HepG2 (cell line): ENCODE results near the gene SRSF11. TPM values are rescaled to one million over a fixed set of nuclear protein-coding genes. Genes with fewer than 3 reads are reported as not detected.
A peak's percentile ranks its signal among the peaks of the same experiment; 100 is the strongest.

Source experiments
- ATAC-seq: fragments of 200-7000 bp; cut with Tn5 transposase; 3 replicates; pipeline ENCODE4 v1.9.1; 2020; ENCODE audit warnings: mild to moderate bottlenecking, moderate library complexity
- BruUV-seq: library from RNA; stranded (reverse); fragments of 400-500 nt; replicated peaks from 2 replicates; lab custom pipeline; 2021; lab: Mats Ljungman, UMichigan
- CTCF ChIA-PET: fragments of 300-600 bp; formaldehyde crosslinking; extraction: SDS; loops from one replicate; lab custom pipeline; 2021; ENCODE audit warnings: low total read pairs, inconsistent platforms, low intra/inter-chr PET ratio; lab: Yijun Ruan, JAX
- POLR2A ChIA-PET: fragments of 350-600 bp; sonication (Branson Sonifier 250); formaldehyde crosslinking; loops from one replicate; lab custom pipeline; 2020; ENCODE audit warnings: antibody characterized with exemption, inconsistent platforms; lab: Yijun Ruan, JAX
- DNase-seq: peaks from one replicate; pipeline ENCODE4 v3.0.0-alpha.2; 2015; ENCODE audit warnings: low spot score
- FAIRE-seq: peaks from 3 replicates; lab custom pipeline; 2011; peaks lifted over from hg19 to GRCh38; lab: Jason Lieb, UNC
- H2AFZ ChIP-seq: one replicate; pipeline ENCODE4 v1.6.1; 2011; ENCODE audit warnings: low read length, inconsistent platforms
- H3K27ac ChIP-seq: fragments of 300-600 bp; 3 replicates; pipeline ENCODE4 v1.8.0; 2011; ENCODE audit warnings: mixed run types, mild to moderate bottlenecking, mixed read lengths, low read length, inconsistent platforms; ENCODE audit not compliant: insufficient read depth; ENCODE audit errors: extremely low read length
- H3K27me3 ChIP-seq, 2 experiments: fragments of 200-600 bp in 1 of 2; 2 replicates in 1 of 2; 3 replicates in 1 of 2; pipeline versions ENCODE4 v1.6.0 to v1.8.0; 2011; ENCODE audit warnings: low read length in 2 of 2, mild to moderate bottlenecking in 2 of 2, moderate library complexity in 2 of 2, inconsistent platforms in 1 of 2; ENCODE audit not compliant: insufficient read depth in 2 of 2, control insufficient read depth in 1 of 2
- H3K36me3 ChIP-seq, 2 experiments: fragments of 200-600 bp in 1 of 2; replicated peaks in 1 of 2; 2 replicates in 1 of 2; 3 replicates in 1 of 2; pipeline versions ENCODE4 v1.5.1 to v1.8.0; 2011; ENCODE audit warnings: low read length in 2 of 2, inconsistent platforms in 1 of 2; ENCODE audit not compliant: insufficient read depth in 2 of 2, control insufficient read depth in 1 of 2
- H3K4me1 ChIP-seq: 2 replicates; pipeline ENCODE4 v1.5.1; 2012; ENCODE audit warnings: low read length, inconsistent platforms; ENCODE audit not compliant: insufficient read depth
- H3K4me2 ChIP-seq: 2 replicates; pipeline ENCODE4 v1.6.0; 2011; ENCODE audit warnings: low read depth, low read length, inconsistent platforms
- H3K4me3 ChIP-seq, 3 experiments: fragments of 200-600 bp in 1 of 3; sonication (generic), shearing (Covaris generic) in 1 of 3; replicated peaks in 1 of 3; 2 replicates each; pipeline ENCODE4 v1.5.1; 2011 to 2016; ENCODE audit warnings: low read length in 3 of 3, inconsistent platforms in 2 of 3, low read depth in 2 of 3, mild to moderate bottlenecking in 2 of 3, control low read depth in 1 of 3, mixed read lengths in 1 of 3; ENCODE audit not compliant: insufficient read depth in 1 of 3
- H3K79me2 ChIP-seq: one replicate; pipeline ENCODE4 v1.6.1; 2011; ENCODE audit warnings: low read length, inconsistent platforms; ENCODE audit not compliant: insufficient read depth
- H3K9ac ChIP-seq: 2 replicates; pipeline ENCODE4 v1.6.0; 2011; ENCODE audit warnings: mild to moderate bottlenecking, low read depth, low read length, inconsistent platforms; ENCODE audit not compliant: insufficient read depth
- H3K9me3 ChIP-seq: 2 replicates; pipeline ENCODE4 v1.5.1; 2012; ENCODE audit warnings: mild to moderate bottlenecking, low read length
- H4K20me1 ChIP-seq: 2 replicates; pipeline ENCODE4 v1.6.0; 2011; ENCODE audit warnings: inconsistent platforms, mild to moderate bottlenecking, low read length, moderate library complexity; ENCODE audit not compliant: insufficient read depth
- NCOR1 ChIP-seq: fragments of 200-600 bp; sonication (generic); IDR thresholded peaks from 2 replicates; pipeline ENCODE4 v1.7.0; 2017; ENCODE audit warnings: antibody characterized with exemption, low read length, borderline replicate concordance
- NFIB ChIP-seq: sonication (generic); formaldehyde crosslinking; IDR thresholded peaks from 2 replicates; pipeline ENCODE4 v1.9.0; 2021; ENCODE audit warnings: missing genetic modification reagents, mild to moderate bottlenecking, borderline replicate concordance
- PTBP1 ChIP-seq: fragments of 200-400 bp; formaldehyde crosslinking; IDR thresholded peaks from 2 replicates; pipeline ENCODE4 v1.6.1; 2018; ENCODE audit warnings: low read length, low read depth; ENCODE audit not compliant: poor library complexity, severe bottlenecking
- TOE1 ChIP-seq: sonication (generic); formaldehyde crosslinking; IDR thresholded peaks from 2 replicates; pipeline ENCODE4 v1.4.0; 2020; ENCODE audit warnings: mild to moderate bottlenecking, missing genetic modification reagents
- ZMYM4 ChIP-seq: sonication (generic); formaldehyde crosslinking; IDR thresholded peaks from 2 replicates; pipeline ENCODE4 v1.8.1; 2023; ENCODE audit warnings: mild to moderate bottlenecking, missing genetic modification reagents
- ZNF460 ChIP-seq: sonication (generic); formaldehyde crosslinking; IDR thresholded peaks from 2 replicates; pipeline ENCODE4 v1.5.1; 2020; ENCODE audit warnings: missing genetic modification reagents, mild to moderate bottlenecking, borderline replicate concordance
- WGBS: methylation state at CpG from one replicate; pipeline ENCODE4 v1.1.6; 2017; ENCODE audit warnings: low lambda C conversion rate; 5-methylcytosine and 5-hydroxymethylcytosine counted together
- in situ Hi-C: cut with HindIII; loops from 2 replicates; pipeline ENCODE4 v1.10.0; 2017; ENCODE audit warnings: low pct_unique_long_range_greater_than_20kb; ENCODE audit not compliant: extremely low pct_ligation_motif_present
- intact Hi-C: fragments of 100-400 bp; cut with micrococcal nuclease; formaldehyde crosslinking; loops from one replicate; pipeline ENCODE4 v1.10.0; 2022; ENCODE audit not compliant: unreplicated experiment
- polyA plus RNA-seq, 8 experiments: library from polyadenylated mRNA; depleted of rRNA in 3 of 8; stranded (reverse) in 7 of 8; unstranded in 1 of 8; fragments of >200 nt; fragmentation: Illumina TruSeq in 4 of 8; extraction: Trizol in 4 of 8; gene quantifications; 2 replicates each; pipeline versions ENCODE4 v1.2.1 to v1.2.3, GENCODE V29; 2011 to 2016; ENCODE audit warnings: low read depth in 4 of 8, missing spikeins in 1 of 8, mixed read lengths in 1 of 8; ENCODE audit not compliant: insufficient read depth in 1 of 8
- total RNA-seq, 5 experiments: library from RNA; depleted of rRNA; stranded (reverse); fragments of >200 nt; fragmentation: Illumina TruSeq; extraction: Trizol; gene quantifications; 2 replicates each; pipeline ENCODE4 v1.2.3, GENCODE V29; 2016; ENCODE audit warnings: low read depth in 1 of 5
- TF ChIP-seq, protein P1 (sequence below): sonication (generic); formaldehyde crosslinking; IDR thresholded peaks from 2 replicates; pipeline ENCODE4 v1.4.0; 2020; ENCODE audit warnings: missing genetic modification reagents
- TF ChIP-seq, protein P2 (sequence below): sonication (generic); formaldehyde crosslinking; IDR thresholded peaks from 2 replicates; pipeline ENCODE4 v1.8.1; 2023; ENCODE audit warnings: missing genetic modification reagents, mild to moderate bottlenecking, borderline replicate concordance

SRSF11 gene
- total and polyA plus RNA-seq, 2 of the 13 experiments (the other 11 are each of a cell fraction or from before 2014, with no cell fraction given): 118 to 381 TPM

DNA sequence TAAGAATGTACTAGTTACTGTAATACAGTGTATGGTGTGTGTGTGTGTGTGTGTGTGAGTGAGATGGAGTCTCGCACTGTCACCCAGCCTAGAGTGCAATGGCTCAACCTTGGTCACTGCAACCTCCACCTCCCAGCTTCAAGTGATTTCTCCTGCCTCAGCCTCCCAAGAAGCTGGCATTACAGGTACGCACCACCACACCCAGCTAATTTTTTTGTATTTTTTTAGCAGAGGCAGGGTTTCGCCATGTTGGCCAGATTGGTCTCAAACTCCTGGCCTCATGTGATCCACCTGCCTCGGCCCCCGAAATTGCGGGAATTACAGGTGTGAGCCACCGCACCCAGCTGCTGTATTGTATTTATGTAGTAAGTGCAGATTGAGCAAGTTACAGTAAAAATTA lies 12.9 kb upstream of the SRSF11 start (continued):
- TF ChIP-seq, protein P1, sequence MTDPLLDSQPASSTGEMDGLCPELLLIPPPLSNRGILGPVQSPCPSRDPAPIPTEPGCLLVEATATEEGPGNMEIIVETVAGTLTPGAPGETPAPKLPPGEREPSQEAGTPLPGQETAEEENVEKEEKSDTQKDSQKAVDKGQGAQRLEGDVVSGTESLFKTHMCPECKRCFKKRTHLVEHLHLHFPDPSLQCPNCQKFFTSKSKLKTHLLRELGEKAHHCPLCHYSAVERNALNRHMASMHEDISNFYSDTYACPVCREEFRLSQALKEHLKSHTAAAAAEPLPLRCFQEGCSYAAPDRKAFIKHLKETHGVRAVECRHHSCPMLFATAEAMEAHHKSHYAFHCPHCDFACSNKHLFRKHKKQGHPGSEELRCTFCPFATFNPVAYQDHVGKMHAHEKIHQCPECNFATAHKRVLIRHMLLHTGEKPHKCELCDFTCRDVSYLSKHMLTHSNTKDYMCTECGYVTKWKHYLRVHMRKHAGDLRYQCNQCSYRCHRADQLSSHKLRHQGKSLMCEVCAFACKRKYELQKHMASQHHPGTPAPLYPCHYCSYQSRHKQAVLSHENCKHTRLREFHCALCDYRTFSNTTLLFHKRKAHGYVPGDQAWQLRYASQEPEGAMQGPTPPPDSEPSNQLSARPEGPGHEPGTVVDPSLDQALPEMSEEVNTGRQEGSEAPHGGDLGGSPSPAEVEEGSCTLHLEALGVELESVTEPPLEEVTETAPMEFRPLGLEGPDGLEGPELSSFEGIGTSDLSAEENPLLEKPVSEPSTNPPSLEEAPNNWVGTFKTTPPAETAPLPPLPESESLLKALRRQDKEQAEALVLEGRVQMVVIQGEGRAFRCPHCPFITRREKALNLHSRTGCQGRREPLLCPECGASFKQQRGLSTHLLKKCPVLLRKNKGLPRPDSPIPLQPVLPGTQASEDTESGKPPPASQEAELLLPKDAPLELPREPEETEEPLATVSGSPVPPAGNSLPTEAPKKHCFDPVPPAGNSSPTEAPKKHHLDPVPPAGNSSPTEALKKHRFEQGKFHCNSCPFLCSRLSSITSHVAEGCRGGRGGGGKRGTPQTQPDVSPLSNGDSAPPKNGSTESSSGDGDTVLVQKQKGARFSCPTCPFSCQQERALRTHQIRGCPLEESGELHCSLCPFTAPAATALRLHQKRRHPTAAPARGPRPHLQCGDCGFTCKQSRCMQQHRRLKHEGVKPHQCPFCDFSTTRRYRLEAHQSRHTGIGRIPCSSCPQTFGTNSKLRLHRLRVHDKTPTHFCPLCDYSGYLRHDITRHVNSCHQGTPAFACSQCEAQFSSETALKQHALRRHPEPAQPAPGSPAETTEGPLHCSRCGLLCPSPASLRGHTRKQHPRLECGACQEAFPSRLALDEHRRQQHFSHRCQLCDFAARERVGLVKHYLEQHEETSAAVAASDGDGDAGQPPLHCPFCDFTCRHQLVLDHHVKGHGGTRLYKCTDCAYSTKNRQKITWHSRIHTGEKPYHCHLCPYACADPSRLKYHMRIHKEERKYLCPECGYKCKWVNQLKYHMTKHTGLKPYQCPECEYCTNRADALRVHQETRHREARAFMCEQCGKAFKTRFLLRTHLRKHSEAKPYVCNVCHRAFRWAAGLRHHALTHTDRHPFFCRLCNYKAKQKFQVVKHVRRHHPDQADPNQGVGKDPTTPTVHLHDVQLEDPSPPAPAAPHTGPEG (CRISPR knock-in tag): no peak
- peak; percentile 54; the same call in 1 of the 2 replicates for TF ChIP-seq ZNF460

DNA sequence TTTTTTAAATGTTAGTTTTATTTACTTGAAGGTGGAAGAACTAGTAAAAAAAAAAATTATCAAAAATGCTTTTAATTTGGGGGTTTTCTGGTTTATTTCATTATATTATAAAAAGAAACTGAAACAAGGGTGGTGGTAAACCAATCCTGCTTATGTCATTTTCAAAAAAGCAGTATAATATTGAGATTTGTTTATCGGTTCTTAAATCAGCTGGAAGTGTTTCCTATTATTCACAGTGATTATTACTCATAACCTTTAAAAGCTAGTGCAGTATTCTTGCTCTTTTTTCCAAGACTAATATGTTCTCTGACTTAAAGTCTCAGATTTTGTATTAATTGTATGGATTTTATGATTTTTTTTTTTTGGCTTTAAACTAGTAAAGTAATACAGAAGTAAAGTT lies 10.4 kb upstream of the SRSF11 start:
- WGBS: 100% methylated on average over 1 of the region's 1 CpG

More for the DNA sequence above, 10.4 kb upstream of the SRSF11 start:
- in situ Hi-C loops: no loop called here
- ChIA-PET POLR2A (no interaction called here), CTCF (no interaction called here)
- no peaks in the 10 kb centered on the region; a peak in 2 of 5 replicates for H3K27me3 ChIP-seq
- TF ChIP-seq TOE1 (CRISPR knock-in tag): no peak
- TF ChIP-seq NFIB (CRISPR knock-in tag): no peak
- no peak for TF ChIP-seq ZMYM4 (CRISPR knock-in tag)
- no peak for TF ChIP-seq NCOR1
- TF ChIP-seq PTBP1: no peak
- TF ChIP-seq, protein P2, sequence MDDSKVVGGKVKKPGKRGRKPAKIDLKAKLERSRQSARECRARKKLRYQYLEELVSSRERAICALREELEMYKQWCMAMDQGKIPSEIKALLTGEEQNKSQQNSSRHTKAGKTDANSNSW (CRISPR knock-in tag): no peak
- H3K9ac ChIP-seq: no peak overlapping the region
- DNase-seq (no peak), ATAC-seq (no peak), FAIRE-seq (no peak)
- no peak overlapping the region for H3K27ac ChIP-seq
- intact Hi-C loops: no loop called here
- no peaks in the 10 kb centered on the region for H3K9me3 ChIP-seq
- peaks cover 98% of the 10 kb centered on the region for H3K79me2 ChIP-seq
- H3K36me3 ChIP-seq: peaks cover 3 to 23% of the 10 kb centered on the region in 2 experiments; a peak in 3 of 5 replicates
- peaks cover 36% of the 10 kb centered on the region for H3K4me1 ChIP-seq
- H2AFZ ChIP-seq: no peak overlapping the region
- no peak overlapping the region for H3K4me3 ChIP-seq
- no peak overlapping the region for H3K4me2 ChIP-seq
- no TSS peak for BruUV-seq
- no peaks in the 10 kb centered on the region; the same call in none of the 2 replicates for H4K20me1 ChIP-seq
